Right lobe of liver (tissue), 6 donors: ENCODE data around the gene SLC38A3. TPM values are rescaled to one million over a fixed set of nuclear protein-coding genes. Genes with fewer than 3 reads are reported as not detected.

ENCODE experiments used
- ATAC-seq, 4 donors: fragments of 200-7000 bp; cut with Tn5 transposase; one replicate each; pipeline ENCODE4 v1.9.1; 2020; ENCODE audit warnings: mild to moderate bottlenecking in 4 of 4, moderate library complexity in 4 of 4
- DNase-seq, 3 donors: peaks; one replicate each; pipeline ENCODE4 v3.0.0-alpha.2; 2020
- H3K27ac ChIP-seq, 3 donors: fragments of 200-600 bp; one replicate each; pipeline ENCODE4 v1.8.0; 2022
- H3K27me3 ChIP-seq, 2 donors: fragments of 200-600 bp; one replicate each; pipeline ENCODE4 v1.8.0; 2022
- H3K36me3 ChIP-seq, 4 donors: fragments of 200-600 bp; sonication (generic) in 1 of 4; one replicate each; pipeline versions ENCODE4 v1.5.1 to v1.8.0; 2017 to 2022; ENCODE audit warnings: control low read depth in 1 of 4
- H3K4me1 ChIP-seq, 4 donors: fragments of 200-600 bp; sonication (generic) in 1 of 4; one replicate each; pipeline versions ENCODE4 v1.5.1 to v1.8.0; 2017 to 2022; ENCODE audit warnings: control low read depth in 1 of 4
- H3K4me3 ChIP-seq, 3 donors: fragments of 200-600 bp; one replicate each; pipeline ENCODE4 v1.8.0; 2022
- H3K9me3 ChIP-seq, 4 donors: fragments of 200-600 bp; sonication (generic) in 1 of 4; one replicate each; pipeline versions ENCODE4 v1.5.1 to v1.8.0; 2017 to 2022; ENCODE audit warnings: control low read depth in 1 of 4
- CTCF ChIP-seq, 4 donors: fragments of 200-600 bp in 3 of 4; fragments of 450-650 bp in 1 of 4; IDR thresholded peaks; one replicate each; pipeline versions ENCODE4 v1.5.1 to v1.8.0; 2016 to 2022; ENCODE audit warnings: antibody characterized with exemption in 4 of 4, mild to moderate bottlenecking in 2 of 4
- POLR2A ChIP-seq: fragments of 450-650 bp; IDR thresholded peaks from one replicate; pipeline ENCODE4 v1.6.1; 2017; ENCODE audit warnings: antibody characterized with exemption, mild to moderate bottlenecking
- WGBS: methylation state at CpG from one replicate; pipeline ENCODE4 v1.1.6; 2018; ENCODE audit warnings: low coverage, low lambda C conversion rate; ENCODE audit not compliant: insufficient coverage; ENCODE audit errors: missing lambda C conversion rate; 5-methylcytosine and 5-hydroxymethylcytosine counted together
- intact Hi-C, 2 donors: fragments of 100-400 bp; cut with DNase I; formaldehyde crosslinking; loops; one replicate each; pipeline versions ENCODE4 v1.11.2 to v1.14.1; 2022
- total RNA-seq, 6 experiments: library from RNA; depleted of rRNA in 2 of 6; stranded (reverse); fragments of >200 nt in 2 of 6; fragmentation: NEBNext Ultra II Directional in 3 of 6; extraction: Animal tissue kit (Norgen Biotek cat#: 25700) in 3 of 6; gene quantifications; one replicate each; pipeline versions ENCODE4 v1.1.0 to v1.2.4, GENCODE V29; 2016 to 2023
- donor health status: DM: no; HTN: yes; CAD: no.
- donor health status: DM: no; HTN: no; CAD: no.
- donor health status: DM: no; HTN: no; CAD: no.
- donor health status: DM: no; HTN: yes; CAD: no.
- donor health status: DM: no; HTN: yes; CAD: no.

Gene SLC38A3
- total RNA-seq, 6 experiments from 2014 or later: 77.7 to 311 (median 190) TPM

- peak overlapping the region in 1 of 3 donors; percentile 29 for H3K27ac ChIP-seq
- no peak overlapping the region for H3K4me3 ChIP-seq
- intact Hi-C loops: no loop called here
- H3K27me3 ChIP-seq: no peaks in the 10 kb centered on the region
- no peaks in the 10 kb centered on the region for H3K9me3 ChIP-seq
- peaks cover 0 to 23% (median 2%) of the 10 kb centered on the region in 4 donors for H3K4me1 ChIP-seq
- DNase-seq (peak in 2 of 3 donors; percentile 73 to 81), ATAC-seq (peak; percentile 31 to 78 (median 68))
- TF ChIP-seq POLR2A (no peak), CTCF (IDR thresholded peaks at IDR 0.05) (no peak)
- no peaks in the 10 kb centered on the region for H3K36me3 ChIP-seq
- 18% methylated on average over 8 of the region's 15 CpGs for WGBS
Measured at GRCh38 chr3:50165910-50166538, 39.0 kb upstream of the SLC38A3 start.

DNA sequence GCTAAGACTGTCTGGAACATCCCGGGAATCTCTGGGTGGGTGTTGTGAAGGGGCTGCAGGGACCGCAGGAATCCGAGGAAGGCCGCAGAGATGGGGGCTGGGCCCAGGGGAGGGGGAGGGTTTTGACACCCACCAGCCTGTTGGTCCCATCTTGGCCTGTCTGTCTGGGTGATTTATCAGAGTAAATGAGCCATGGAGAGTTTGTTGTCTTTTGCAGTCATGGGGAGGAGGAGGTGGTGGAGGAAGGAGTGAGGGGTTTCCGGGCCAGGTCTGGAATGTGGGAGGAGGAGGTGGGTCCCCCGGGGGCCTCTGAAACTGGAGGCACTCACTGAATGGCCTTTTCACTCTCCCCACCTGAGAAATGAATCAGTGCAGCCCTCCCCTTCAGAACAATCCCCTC is 38.5 kb upstream of the SLC38A3 start:
- TF ChIP-seq POLR2A: no peak
- no peak for TF ChIP-seq CTCF (IDR thresholded peaks at IDR 0.05)
- Histone ChIP-seq H3K9me3 (no peaks in the 10 kb centered on the region), H3K27me3 (no peaks in the 10 kb centered on the region), H3K4me1 (peaks cover 0 to 29% (median 5%) of the 10 kb centered on the region in 4 donors), H3K27ac (peak overlapping the region in 1 of 3 donors; percentile 29), H3K4me3 (no peak overlapping the region), H3K36me3 (no peaks in the 10 kb centered on the region)
- 83% methylated on average over 1 of the region's 6 CpGs for WGBS
- no peak for DNase-seq
- intact Hi-C loops: no loop called here
- ATAC-seq: no peak

- Histone ChIP-seq H3K4me3 (no peak overlapping the region), H3K27ac (peak overlapping the region in 1 of 3 donors; percentile 10), H3K36me3 (no peaks in the 10 kb centered on the region), H3K9me3 (no peaks in the 10 kb centered on the region), H3K27me3 (no peaks in the 10 kb centered on the region), H3K4me1 (peaks cover 0 to 36% (median 9%) of the 10 kb centered on the region in 4 donors)
- TF ChIP-seq POLR2A (no peak), CTCF (IDR thresholded peaks at IDR 0.05) (no peak)
- 50% methylated on average over 2 of the region's 16 CpGs for WGBS
- DNase-seq (no peak), ATAC-seq (no peak)
- intact Hi-C loops: no loop called here
Measured at GRCh38 chr3:50167069-50167840, 37.8 kb upstream of the SLC38A3 start.

GRCh38 chr3:50167841-50168209 is 37.2 kb upstream of the SLC38A3 start:
- intact Hi-C loops: no loop called here
- DNase-seq: no peak
- no peak for ATAC-seq
- H3K9me3 ChIP-seq: no peaks in the 10 kb centered on the region
- H3K4me3 ChIP-seq: no peak overlapping the region
- peak overlapping the region in 1 of 3 donors; percentile 10 for H3K27ac ChIP-seq
- H3K4me1 ChIP-seq: peaks cover 0 to 39% (median 9%) of the 10 kb centered on the region in 4 donors
- no peaks in the 10 kb centered on the region for H3K36me3 ChIP-seq
- whole genome bisulfite sequencing: 86% methylated on average over 6 of the region's 7 CpGs
- TF ChIP-seq CTCF (IDR thresholded peaks at IDR 0.05) (no peak), POLR2A (no peak)
- no peaks in the 10 kb centered on the region for H3K27me3 ChIP-seq
